Activated T-helper 17 cell treated with anti-CD3 and anti-CD28 coated beads, Interleukin-2, amount 50 U/mL, for 72 hours (primary cell): ENCODE results near the gene KLHL17. TPM values are rescaled to one million over a fixed set of nuclear protein-coding genes. Genes with fewer than 3 reads are reported as not detected.
A peak's percentile ranks its signal among the peaks of the same experiment; 100 is the strongest.

ENCODE experiments used
- ATAC-seq: fragments of 150-1000 bp; cut with Tn5 transposase; replicated peaks from 2 replicates; pipeline ENCODE4 v1.10.0; 2021; ENCODE audit warnings: mild to moderate bottlenecking, moderate library complexity
- H3K27ac Mint-ChIP-seq: one replicate; pipeline ENCODE4 v1.8.0; 2022; ENCODE audit warnings: mixed read lengths
- H3K27me3 Mint-ChIP-seq: one replicate; pipeline ENCODE4 v1.8.0; 2022; ENCODE audit warnings: mixed read lengths
- H3K36me3 Mint-ChIP-seq: one replicate; pipeline ENCODE4 v1.8.0; 2022; ENCODE audit warnings: low read depth, mild to moderate bottlenecking, mixed read lengths
- H3K4me1 Mint-ChIP-seq: one replicate; pipeline ENCODE4 v1.8.0; 2022; ENCODE audit warnings: mixed read lengths
- H3K4me3 Mint-ChIP-seq: one replicate; pipeline ENCODE4 v1.8.0; 2022; ENCODE audit warnings: mild to moderate bottlenecking, mixed read lengths
- H3K9me3 Mint-ChIP-seq: one replicate; pipeline ENCODE4 v1.8.0; 2022; ENCODE audit warnings: mixed read lengths
- total RNA-seq, 2 donors: library from RNA; stranded (reverse); gene quantifications; one replicate each; pipeline ENCODE4 v1.2.3, GENCODE V29; 2022

The KLHL17 gene
- total RNA-seq, 2 donors from 2014 or later = 17.4 to 17.8 TPM

- no peak overlapping the region for H3K4me3 Mint-ChIP-seq
- H3K4me1 Mint-ChIP-seq = no peaks in the 10 kb centered on the region
- no peaks in the 10 kb centered on the region for H3K36me3 Mint-ChIP-seq
- no peaks in the 10 kb centered on the region for H3K9me3 Mint-ChIP-seq
- H3K27ac Mint-ChIP-seq = no peak overlapping the region
- ATAC-seq = no peak
- H3K27me3 Mint-ChIP-seq = peaks cover 22% of the 10 kb centered on the region
These were observed 42.0 kb upstream of the KLHL17 start for GRCh38 chr1:918353-918752.

- H3K27ac Mint-ChIP-seq = no peak overlapping the region
- peaks cover 23% of the 10 kb centered on the region for H3K27me3 Mint-ChIP-seq
- H3K9me3 Mint-ChIP-seq = no peaks in the 10 kb centered on the region
- no peak for ATAC-seq
- no peak overlapping the region for H3K4me3 Mint-ChIP-seq
- H3K4me1 Mint-ChIP-seq = no peaks in the 10 kb centered on the region
- H3K36me3 Mint-ChIP-seq = no peaks in the 10 kb centered on the region
These were observed 41.5 kb upstream of the KLHL17 start for GRCh38 chr1:918843-919242.

GRCh38 chr1:919271-919872 lies 41.0 kb upstream of the KLHL17 start:
- no peak overlapping the region for H3K27ac Mint-ChIP-seq
- ATAC-seq = no peak
- no peaks in the 10 kb centered on the region for H3K4me1 Mint-ChIP-seq
- H3K27me3 Mint-ChIP-seq = peaks cover 23% of the 10 kb centered on the region
- H3K36me3 Mint-ChIP-seq = no peaks in the 10 kb centered on the region
- no peak overlapping the region for H3K4me3 Mint-ChIP-seq
- H3K9me3 Mint-ChIP-seq = no peaks in the 10 kb centered on the region

GRCh38 chr1:920010-920409 lies 40.4 kb upstream of the KLHL17 start:
- H3K27ac Mint-ChIP-seq = no peak overlapping the region
- ATAC-seq = no peak
- no peaks in the 10 kb centered on the region for H3K4me1 Mint-ChIP-seq
- no peak overlapping the region for H3K4me3 Mint-ChIP-seq
- H3K27me3 Mint-ChIP-seq = peaks cover 23% of the 10 kb centered on the region
- no peaks in the 10 kb centered on the region for H3K36me3 Mint-ChIP-seq
- H3K9me3 Mint-ChIP-seq = no peaks in the 10 kb centered on the region

- no peaks in the 10 kb centered on the region for H3K36me3 Mint-ChIP-seq
- ATAC-seq = no peak
These were observed 39.9 kb upstream of the KLHL17 start for GRCh38 chr1:920521-920920.

GRCh38 chr1:921011-921837 lies 39.2 kb upstream of the KLHL17 start:
- Mint-ChIP-seq H3K27me3 (peaks cover 24% of the 10 kb centered on the region), H3K4me3 (no peak overlapping the region), H3K36me3 (no peaks in the 10 kb centered on the region), H3K9me3 (no peaks in the 10 kb centered on the region), H3K4me1 (no peaks in the 10 kb centered on the region), H3K27ac (no peak overlapping the region)
- peak; percentile 22 for ATAC-seq

More at GRCh38 chr1:920521-920920, 39.9 kb upstream of the KLHL17 start:
- Mint-ChIP-seq H3K27me3 (peaks cover 23% of the 10 kb centered on the region), H3K4me1 (no peaks in the 10 kb centered on the region), H3K9me3 (no peaks in the 10 kb centered on the region), H3K27ac (no peak overlapping the region), H3K4me3 (no peak overlapping the region)

- H3K4me3 Mint-ChIP-seq = peak within 1 kb of the TSS; percentile 70
- no peak within 1 kb of the TSS for H3K27ac Mint-ChIP-seq
- no peaks in the 10 kb centered on the region for H3K36me3 Mint-ChIP-seq
- no peaks in the 10 kb centered on the region for H3K9me3 Mint-ChIP-seq
- peak; percentile 21 for ATAC-seq
- H3K4me1 Mint-ChIP-seq = no peaks in the 10 kb centered on the region
- H3K27me3 Mint-ChIP-seq = peaks cover 27% of the 10 kb centered on the region
These were observed 37.0 kb upstream of the KLHL17 start, which contains the start of gene SAMD11 for GRCh38 chr1:923131-923990. Gene SAMD11 (plus strand): TSS chr1:923923. CDS start chr1:924432, 509 bp downstream.

GRCh38 chr1:923991-924655 lies 36.3 kb upstream of the KLHL17 start:
- H3K36me3 Mint-ChIP-seq = no peaks in the 10 kb centered on the region
- no peaks in the 10 kb centered on the region for H3K4me1 Mint-ChIP-seq
- H3K9me3 Mint-ChIP-seq = no peaks in the 10 kb centered on the region
- no peak for ATAC-seq
- no peak overlapping the region for H3K4me3 Mint-ChIP-seq
- no peak overlapping the region for H3K27ac Mint-ChIP-seq
- peaks cover 23% of the 10 kb centered on the region for H3K27me3 Mint-ChIP-seq

GRCh38 chr1:924656-925560 lies 35.5 kb upstream of the KLHL17 start:
- no peak overlapping the region for H3K4me3 Mint-ChIP-seq
- H3K27me3 Mint-ChIP-seq = peaks cover 23% of the 10 kb centered on the region
- no peaks in the 10 kb centered on the region for H3K36me3 Mint-ChIP-seq

GRCh38 chr1:925561-926421 lies 34.6 kb upstream of the KLHL17 start:
- Mint-ChIP-seq H3K27ac (no peak overlapping the region), H3K4me3 (peak overlapping the region; percentile 36), H3K9me3 (no peaks in the 10 kb centered on the region), H3K4me1 (no peaks in the 10 kb centered on the region), H3K27me3 (peaks cover 19% of the 10 kb centered on the region), H3K36me3 (no peaks in the 10 kb centered on the region)
- no peak for ATAC-seq

More at GRCh38 chr1:924656-925560, 35.5 kb upstream of the KLHL17 start:
- Mint-ChIP-seq H3K9me3 (no peaks in the 10 kb centered on the region), H3K4me1 (no peaks in the 10 kb centered on the region), H3K27ac (no peak overlapping the region)
- ATAC-seq = peak; percentile 21

GRCh38 chr1:927234-927633 lies 33.1 kb upstream of the KLHL17 start:
- no peak overlapping the region for H3K4me3 Mint-ChIP-seq
- peaks cover 15% of the 10 kb centered on the region for H3K27me3 Mint-ChIP-seq
- no peaks in the 10 kb centered on the region for H3K4me1 Mint-ChIP-seq
- H3K36me3 Mint-ChIP-seq = no peaks in the 10 kb centered on the region
- H3K9me3 Mint-ChIP-seq = no peaks in the 10 kb centered on the region
- no peak for ATAC-seq
- no peak overlapping the region for H3K27ac Mint-ChIP-seq

GRCh38 chr1:927748-928147 lies 32.6 kb upstream of the KLHL17 start:
- Mint-ChIP-seq H3K36me3 (no peaks in the 10 kb centered on the region), H3K9me3 (no peaks in the 10 kb centered on the region), H3K4me3 (no peak overlapping the region), H3K27me3 (peaks cover 15% of the 10 kb centered on the region), H3K4me1 (no peaks in the 10 kb centered on the region), H3K27ac (no peak overlapping the region)
- no peak for ATAC-seq
